ENCODE data around the gene CORO2B.

Gene CORO2B

GRCh38 chr15:68609629-68610028 is 30.8 kb downstream of the CORO2B start:
- DNase-seq (ENCODE audit: low read depth in 2 of 2): no peak

GRCh38 chr15:68610825-68611224 is 32.0 kb downstream of the CORO2B start:
- no peak for DNase-seq (ENCODE audit: low read depth in 2 of 2)

DNA sequence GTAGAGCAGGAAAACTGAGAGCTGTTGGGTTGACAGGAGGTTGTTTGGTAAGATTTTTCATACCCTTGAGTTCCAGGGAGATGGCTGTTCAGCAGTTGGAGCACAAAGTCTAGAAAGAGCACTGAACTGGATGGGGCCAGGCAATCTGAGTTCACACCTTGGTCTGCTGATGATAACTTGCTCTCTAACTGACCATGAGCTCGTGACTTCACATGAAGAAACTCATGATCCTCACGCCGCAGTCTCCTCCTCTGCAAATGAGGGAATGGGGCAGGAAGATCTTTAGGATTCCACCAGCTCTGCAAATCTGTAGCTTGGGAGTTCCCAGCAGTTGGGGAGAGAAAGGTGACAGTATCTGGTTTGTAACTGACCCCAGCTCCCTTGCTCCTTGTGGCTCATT is 33.7 kb downstream of the CORO2B start:
- DNase-seq (ENCODE audit: low read depth in 2 of 2): no peak

DNA sequence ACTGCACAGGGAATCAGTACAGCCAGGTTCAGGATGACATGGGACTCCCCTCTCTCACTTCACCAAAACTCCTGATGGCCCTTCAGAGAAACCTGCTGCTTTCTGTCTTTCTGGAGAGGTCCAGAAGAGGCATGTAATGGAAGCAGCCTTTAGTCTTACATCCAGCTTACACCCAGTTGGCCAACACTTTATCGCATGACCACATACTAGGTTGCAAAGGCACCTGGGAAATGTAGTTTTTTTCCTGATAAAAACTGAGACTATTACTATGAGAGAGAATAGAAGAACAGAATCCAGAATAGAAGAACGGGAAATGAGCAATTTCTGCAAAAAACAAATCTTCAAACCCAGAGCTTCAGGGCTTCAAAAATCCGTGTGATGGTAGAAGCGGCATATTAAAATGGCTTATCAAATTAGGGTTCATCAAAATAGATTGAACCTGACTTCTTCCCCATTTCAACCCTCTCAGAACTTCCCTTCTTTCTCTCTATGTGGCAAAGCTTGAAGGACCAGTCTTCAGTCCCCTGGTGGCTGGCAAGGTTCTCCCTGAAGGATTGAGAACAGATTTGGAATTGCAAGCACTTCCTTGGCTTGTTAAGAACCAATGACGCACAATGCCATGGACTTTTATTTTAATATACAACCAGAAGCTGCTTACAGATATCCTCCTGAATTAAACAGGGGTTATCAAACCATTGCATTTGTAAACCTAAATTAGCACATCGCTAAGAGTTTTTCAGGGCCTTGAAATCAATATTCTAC is 34.4 kb downstream of the CORO2B start:
- DNase-seq (ENCODE audit: low read depth in 2 of 2): no peak

DNA sequence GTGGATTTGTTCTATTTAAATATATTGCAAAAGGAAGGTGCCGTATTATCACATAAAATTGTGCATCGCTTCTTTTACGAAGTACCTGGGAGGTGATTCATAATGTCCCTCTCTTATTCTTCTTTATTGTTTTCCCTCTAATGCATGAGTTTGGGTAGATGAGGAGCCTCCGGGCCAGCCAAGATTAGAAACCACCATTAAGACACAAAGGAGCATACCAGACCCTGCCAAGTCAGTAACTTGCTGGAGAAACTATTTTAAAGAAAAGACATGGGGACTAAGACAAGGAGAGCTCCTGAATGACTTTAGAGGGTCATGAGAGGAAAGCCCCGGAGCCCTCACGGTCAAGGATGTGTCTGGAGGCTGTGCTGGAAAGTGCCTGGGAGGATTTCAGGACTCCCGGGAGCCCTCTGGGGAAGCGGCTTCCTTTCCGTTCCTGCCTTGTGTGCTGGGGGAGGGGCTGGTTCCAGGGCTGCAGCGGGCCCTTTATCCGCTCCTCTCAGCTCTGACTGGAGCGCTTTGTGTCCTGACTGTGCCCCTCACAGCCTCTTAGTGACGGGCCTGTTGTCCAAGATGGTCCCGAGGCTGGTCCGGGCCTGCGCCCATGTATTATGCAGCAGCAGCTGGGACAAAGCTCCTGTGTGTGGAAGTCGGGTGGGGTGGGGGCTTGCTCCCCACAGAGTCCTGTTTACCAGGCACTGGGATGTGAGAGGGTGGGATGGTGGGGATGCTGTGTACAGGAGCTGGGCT is 35.7 kb downstream of the CORO2B start:
- DNase-seq (ENCODE audit: low read depth in 2 of 2): no peak

DNA sequence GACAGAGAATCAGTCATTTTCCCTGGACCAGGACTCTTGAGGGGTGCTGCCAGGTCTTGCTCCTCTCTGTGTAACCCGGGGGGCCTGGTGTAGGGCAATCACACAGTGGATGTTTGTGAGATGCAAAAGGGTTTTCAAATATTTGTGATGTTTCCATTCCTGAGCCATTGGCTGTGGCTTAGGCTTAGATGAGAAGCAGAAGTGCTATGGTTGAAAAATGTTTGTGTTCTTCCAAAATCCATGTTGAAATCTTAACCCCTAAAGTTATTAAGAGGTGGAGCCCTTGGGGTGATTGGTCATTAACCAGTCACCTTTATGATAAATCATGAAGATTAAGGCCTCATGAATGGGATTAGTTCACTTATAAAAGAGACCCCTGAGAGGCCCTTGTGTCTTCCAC is 36.5 kb downstream of the CORO2B start:
- no peak for DNase-seq (ENCODE audit: low read depth in 2 of 2)

GRCh38 chr15:68615811-68616210 is 37.0 kb downstream of the CORO2B start:
- no peak for DNase-seq (ENCODE audit: low read depth in 2 of 2)

DNA sequence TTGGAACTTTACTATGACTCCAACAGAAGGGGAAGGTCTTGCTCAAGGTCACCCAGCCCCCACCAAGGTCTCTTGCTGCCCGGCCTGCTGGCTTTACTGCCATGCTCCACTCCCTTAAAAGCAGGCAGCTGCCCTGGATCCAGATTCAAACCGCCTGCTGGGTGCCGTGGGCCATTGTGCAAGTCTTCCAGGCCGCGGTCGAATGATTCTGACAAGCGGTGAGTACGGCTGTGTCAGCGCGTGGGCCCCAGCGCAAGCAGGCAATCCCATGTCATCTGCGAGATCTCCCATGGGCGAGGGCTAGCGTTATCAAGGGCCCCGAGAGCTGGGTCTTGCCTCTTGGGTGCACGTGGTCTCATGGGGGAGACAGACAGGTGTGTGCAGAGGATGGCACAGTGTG is 37.6 kb downstream of the CORO2B start:
- DNase-seq (ENCODE audit: low read depth in 2 of 2): no peak

GRCh38 chr15:68617001-68617400 is 38.2 kb downstream of the CORO2B start:
- DNase-seq (ENCODE audit: low read depth in 2 of 2): no peak

DNA sequence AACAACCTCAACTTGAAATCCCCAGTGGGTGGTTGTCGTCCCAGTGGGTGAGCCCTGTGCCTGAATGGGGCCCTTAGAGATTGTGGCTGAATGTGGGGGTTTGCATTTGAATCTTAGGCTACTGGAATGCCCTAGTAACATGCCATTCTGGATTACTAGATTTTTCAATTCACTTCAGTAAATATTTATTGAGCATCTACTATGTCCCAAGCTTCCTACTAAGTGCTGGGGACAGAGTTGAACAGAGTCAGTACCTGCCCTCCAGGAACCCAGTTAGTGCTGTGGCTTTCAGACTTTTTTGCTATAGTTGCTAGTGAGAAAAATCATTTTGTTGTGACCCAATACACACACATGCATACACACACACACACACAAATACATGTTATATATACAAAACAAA is 39.0 kb downstream of the CORO2B start:
- DNase-seq (ENCODE audit: low read depth in 2 of 2): no peak

GRCh38 chr15:68618394-68618793 is 39.6 kb downstream of the CORO2B start:
- no peak for DNase-seq (ENCODE audit: low read depth in 2 of 2)

DNA sequence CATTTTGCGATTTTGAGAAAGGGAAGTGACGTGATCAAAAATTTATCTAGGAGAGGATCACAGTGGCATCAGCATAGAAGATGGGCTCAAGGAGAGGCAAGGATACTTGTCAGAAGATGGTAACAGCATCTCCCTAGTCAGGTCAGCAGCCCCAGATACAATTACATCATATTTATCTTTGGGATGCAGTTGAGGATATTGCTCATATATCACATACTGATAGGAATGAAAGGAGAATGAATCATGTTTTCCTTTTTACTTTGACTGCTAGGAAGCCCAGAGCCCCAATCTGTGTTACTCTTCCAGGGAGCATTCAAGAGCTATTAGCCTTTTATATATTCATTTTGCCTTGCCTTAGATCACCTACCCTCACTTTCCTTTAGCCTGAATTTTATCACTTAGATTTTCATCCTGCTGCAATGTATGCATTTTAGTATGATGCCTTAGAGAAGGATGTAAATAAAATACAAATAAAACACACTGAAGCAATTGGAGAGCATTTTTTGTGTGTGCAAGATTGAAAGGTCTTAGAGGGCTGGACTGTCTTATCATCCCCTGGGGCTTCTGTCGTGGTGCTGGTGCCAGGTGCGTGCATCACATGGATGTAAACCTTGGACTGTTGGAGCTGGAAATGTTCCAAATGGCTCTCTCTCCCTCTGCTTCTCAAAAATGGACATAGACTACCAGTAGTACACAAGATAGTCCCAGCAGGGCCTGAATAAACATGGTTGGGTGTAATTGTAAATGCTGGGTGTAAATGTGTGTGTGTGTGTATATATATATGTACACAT is 40.3 kb downstream of the CORO2B start:
- no peak for DNase-seq (ENCODE audit: low read depth in 2 of 2)

DNA sequence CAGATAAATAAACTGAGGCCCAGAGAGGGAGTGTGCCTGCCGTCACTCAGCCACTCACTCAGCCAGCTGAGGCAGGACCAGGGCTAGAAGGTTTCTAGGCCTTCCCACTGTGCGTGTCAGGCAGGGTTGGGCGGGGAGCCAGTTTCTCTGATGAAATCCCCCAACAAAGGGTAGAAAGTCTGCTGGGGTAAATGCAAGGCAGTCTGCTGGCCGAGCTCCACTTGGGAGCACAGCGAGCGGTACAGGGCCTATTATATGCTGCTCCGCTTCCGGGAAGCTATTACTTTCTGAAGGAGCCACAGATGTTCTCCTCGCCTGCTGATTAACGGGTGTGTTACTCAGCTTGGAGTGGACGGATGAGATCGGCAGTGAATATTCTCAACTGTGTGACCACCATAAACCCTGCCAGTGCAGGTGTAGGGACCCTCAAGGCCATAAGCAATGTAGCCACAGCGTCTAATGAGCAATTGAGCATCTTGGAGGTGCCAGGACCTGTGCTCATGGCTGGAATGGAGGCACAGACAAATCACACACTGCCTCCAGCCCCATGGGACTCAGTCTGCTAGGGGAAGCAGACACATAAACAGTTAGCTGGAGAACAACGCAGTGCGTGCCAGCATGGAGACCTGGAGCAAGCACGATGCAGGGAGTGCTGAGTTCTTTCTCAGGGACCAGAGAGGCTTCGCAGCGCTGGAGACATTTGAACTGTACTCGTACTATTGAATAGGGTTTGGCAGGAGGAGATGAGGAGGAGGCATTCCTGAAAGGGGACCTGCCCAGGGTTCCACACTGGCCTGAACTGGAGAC is 42.1 kb downstream of the CORO2B start:
- no peak for DNase-seq (ENCODE audit: low read depth in 2 of 2)

DNA sequence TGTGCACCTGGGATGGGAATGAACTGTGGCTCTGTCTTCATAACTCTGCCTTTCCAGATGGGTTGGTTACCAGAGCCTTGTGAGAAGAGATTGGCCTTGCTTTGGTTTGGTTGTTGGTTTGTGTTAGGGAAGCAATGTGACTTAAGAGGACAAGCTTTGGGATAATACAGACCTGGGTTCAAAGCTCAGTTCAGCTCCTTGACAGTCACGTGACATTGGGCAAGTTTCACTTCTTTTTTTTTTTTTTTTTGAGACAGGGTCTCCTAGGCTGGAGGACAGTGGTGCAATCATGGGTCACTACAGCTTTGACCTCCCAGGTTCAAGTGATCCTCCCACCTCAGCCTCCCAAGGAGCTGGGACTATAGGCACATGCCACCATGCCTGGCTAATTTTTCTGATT is 42.7 kb downstream of the CORO2B start:
- DNase-seq (ENCODE audit: low read depth in 2 of 2): no peak

GRCh38 chr15:68623301-68623892 is 44.6 kb downstream of the CORO2B start:
- DNase-seq (ENCODE audit: low read depth in 2 of 2): no peak

DNA sequence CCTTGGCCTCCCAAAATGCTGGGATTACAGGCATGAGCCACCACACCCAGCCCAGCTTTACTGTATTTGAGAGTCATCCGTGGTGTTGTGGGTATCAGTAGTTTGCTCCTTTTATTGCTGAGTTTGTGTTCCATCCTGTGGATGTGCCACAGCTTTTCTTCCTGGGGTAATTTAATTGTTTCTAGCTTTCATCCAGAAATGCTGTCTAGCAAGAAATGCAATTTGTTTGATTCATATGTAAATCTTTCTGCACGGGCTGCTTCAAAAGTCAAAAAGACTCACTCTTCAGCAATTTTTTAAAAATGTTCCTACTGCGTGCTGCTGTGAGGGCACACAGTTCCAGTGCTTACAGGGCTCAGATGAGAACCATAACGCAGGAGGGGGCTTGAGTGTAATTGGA is 47.1 kb downstream of the CORO2B start:
- DNase-seq (ENCODE audit: low read depth in 2 of 2): no peak

GRCh38 chr15:68626283-68626682 is 47.5 kb downstream of the CORO2B start:
- no peak for DNase-seq (ENCODE audit: low read depth in 2 of 2)

- no peak for DNase-seq (ENCODE audit: low read depth in 2 of 2)
These were observed 47.9 kb downstream of the CORO2B start for GRCh38 chr15:68626739-68627138.

- no peak for DNase-seq (ENCODE audit: low read depth in 2 of 2)
These were observed 48.7 kb downstream of the CORO2B start for GRCh38 chr15:68627476-68627875.

DNA sequence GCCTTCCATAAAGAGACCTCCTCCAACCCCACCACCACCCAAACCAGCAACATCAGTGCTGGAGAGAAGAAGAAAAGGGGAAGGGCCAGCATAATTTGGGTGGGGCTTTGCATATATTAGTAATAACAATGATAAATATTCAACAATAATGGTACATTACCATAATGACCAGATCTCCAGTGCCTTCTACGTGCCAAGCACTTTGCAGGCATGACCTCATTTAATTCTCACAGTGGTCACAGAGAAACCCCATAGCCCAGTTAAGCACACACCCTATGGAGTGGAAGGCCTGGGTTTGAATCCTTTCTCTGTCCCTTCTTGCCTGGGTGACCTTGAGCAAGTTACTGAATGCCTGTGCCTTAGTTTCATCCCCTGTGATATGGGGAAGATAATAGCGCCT is 49.2 kb downstream of the CORO2B start:
- no peak for DNase-seq (ENCODE audit: low read depth in 2 of 2)

DNA sequence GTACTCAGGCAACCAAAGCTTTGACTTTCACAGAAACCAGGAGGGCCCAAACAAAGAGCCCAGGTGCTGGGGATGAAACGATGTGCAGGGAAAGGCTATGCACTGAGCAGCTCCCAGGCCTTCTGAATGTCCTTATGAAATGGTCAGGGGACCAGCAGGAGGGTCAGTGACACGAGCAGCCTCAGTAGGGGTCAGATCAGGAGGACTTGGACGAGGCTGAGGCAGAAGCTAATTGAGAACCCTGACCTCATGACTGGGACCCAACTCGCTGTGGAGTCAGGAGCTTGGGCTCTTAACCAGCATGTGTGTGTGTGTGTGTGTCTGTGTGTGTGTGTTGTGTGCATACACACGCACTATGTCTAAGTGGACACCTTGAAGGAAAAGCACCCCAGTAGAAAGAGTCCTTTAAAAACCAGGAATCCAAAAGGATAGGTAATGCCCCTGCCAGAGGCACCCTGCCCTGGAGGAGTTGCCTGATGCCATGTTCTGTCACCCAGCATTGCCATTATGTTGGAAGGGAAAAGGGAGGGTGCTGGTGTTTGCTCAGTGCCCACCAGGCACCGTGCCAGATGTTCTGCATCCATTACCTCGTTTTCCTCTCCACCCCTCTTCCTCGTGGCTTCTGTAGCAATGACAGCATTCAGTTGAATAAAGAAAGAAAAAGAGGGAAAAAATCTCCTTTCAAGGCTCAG is 50.9 kb downstream of the CORO2B start:
- DNase-seq (ENCODE audit: low read depth in 2 of 2): no peak
